GM19239 (cell line): ENCODE measurements around the gene PCNX3.
"Not testable (repeated sequence)": the region's sequence is repeated elsewhere in the genome, so short reads cannot be mapped to it uniquely, and the experiment has no call there.

ENCODE experiments used
- DNase-seq: peaks from one replicate; pipeline ENCODE4 v3.0.0; 2011; ENCODE audit warnings: low spot score; ENCODE audit not compliant: insufficient read length
- FAIRE-seq: peaks from 2 replicates; lab custom pipeline; 2011; peaks lifted over from hg19 to GRCh38; lab: Jason Lieb, UNC

The PCNX3 gene

GRCh38 chr11:65636108-65637031, 20.8 kb downstream of the PCNX3 start:
- FAIRE-seq (no peak), DNase-seq (no peak)

DNA sequence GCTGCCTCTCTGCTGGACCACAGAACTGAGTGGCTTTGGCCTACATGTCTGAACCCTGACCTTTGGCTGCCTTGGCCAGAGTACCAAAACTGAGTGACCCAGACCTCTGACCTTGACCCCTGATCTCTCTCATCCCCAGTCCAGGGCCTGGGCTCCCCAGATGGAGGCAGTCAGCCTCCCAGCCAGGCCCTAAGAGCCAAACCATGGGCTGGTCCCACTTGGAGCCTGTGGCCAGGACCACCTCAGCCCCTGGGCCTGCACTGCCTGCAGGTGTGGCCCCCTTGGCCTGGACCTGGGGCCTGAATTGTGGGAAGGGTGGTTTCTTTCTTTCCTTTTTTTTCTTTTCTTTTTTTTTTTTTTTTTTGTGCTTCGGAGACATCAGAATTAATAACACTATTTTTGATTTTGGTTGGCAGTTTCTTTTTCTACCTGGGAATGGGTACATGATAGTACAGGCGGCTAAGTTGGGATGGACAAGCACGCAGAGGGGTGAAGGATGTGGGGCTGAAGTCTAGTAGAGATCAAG, 21.5 kb downstream of the PCNX3 start:
- DNase-seq (no peak), FAIRE-seq (peak; percentile 33)

GRCh38 chr11:65637794-65638419, 22.3 kb downstream of the PCNX3 start, which contains the start of gene SIPA1:
Gene SIPA1, plus strand, starts transcription at chr11:65638101. Its CDS starts 2,821 bp downstream, at chr11:65640922.
- DNase-seq = peak; percentile 87
- peak; percentile 79 for FAIRE-seq

DNA sequence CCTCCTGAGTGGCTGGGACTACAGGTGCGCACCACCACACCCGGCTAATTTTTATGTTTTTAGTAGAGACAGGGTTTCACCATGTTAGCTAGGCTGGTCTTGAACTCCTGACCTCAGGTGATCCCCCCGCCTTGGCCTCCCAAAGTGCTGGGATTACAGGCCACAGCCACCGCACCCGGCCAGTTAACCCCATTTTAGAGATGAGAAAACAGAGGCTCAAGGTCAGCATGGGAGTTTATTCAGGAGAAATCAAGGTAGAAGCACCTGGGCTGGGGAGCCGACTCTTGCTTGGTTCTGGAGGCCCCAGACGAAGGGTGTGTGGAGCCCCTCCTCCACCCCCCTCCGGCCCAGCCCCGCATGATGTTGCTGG, 23.6 kb downstream of the PCNX3 start:
- FAIRE-seq, DNase-seq: not testable (repeated sequence)

DNA sequence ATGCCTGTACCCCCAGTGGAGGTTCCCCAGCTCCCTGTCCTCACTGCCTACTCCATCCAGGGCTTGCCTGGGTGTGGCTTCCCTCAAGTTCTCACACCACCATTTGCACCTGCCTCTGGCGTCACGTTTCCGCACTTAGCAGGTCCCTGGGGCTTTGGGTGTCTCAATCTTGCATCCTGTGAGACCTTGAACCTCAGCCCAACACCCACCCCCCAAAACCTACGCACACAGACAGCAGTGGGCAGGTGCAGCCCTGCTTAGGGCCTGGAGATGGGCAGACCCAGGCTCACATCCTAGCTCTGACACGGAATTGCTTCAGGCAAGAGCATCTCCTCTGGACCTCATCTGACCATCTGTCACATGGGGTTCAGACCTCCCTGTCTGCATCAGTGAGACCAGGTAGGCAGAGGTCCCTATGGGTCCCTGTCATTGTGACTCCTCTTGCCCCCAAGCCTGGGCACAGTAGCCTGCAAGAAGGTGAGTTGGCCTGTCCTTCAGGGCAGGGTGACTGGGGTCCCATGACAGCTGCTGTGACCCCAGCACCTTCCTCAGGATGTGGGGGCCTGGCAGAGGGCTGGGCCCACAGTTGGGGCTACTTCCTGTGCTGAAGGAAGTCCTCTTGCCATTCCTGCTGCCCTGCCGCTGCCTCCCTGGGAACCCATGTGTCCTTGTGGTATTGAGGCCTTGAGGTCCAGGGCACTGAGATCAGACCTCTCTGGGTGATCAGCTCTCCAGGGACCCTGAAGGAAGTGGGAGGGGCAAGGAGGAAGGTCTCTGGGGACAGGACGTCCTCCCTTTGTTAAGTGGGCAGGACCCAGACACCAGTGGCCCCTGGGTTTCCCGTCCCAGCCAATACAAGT, 24.3 kb downstream of the PCNX3 start:
- FAIRE-seq (peak; percentile 95), DNase-seq (peak; percentile 85)

GRCh38 chr11:65640483-65641296, 25.1 kb downstream of the PCNX3 start:
- FAIRE-seq (no peak), DNase-seq (no peak)

- no peak for FAIRE-seq
- no peak for DNase-seq
Measured at GRCh38 chr11:65641297-65642013, 25.9 kb downstream of the PCNX3 start.

GRCh38 chr11:65642014-65642671, 26.6 kb downstream of the PCNX3 start:
- no peak for DNase-seq
- no peak for FAIRE-seq

- DNase-seq (no peak), FAIRE-seq (no peak)
Measured at GRCh38 chr11:65643971-65644370, 28.4 kb downstream of the PCNX3 start.

DNA sequence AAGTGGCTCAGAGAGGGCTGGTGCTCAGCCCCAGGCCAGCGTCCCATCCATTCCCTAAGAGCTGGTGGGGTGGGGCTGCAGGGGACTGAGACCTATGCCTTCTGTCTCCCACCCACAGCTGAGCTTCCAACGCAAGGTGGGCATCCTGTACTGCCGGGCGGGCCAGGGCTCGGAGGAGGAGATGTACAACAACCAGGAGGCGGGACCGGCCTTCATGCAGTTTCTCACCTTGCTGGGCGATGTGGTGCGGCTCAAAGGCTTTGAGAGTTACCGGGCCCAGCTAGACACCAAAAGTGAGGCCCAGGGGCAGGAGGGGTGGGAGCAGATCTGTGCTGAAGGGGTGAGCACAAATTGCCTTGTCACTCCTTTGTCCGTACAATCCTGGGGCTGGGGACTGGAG, 29.3 kb downstream of the PCNX3 start:
- no peak for FAIRE-seq

DNA sequence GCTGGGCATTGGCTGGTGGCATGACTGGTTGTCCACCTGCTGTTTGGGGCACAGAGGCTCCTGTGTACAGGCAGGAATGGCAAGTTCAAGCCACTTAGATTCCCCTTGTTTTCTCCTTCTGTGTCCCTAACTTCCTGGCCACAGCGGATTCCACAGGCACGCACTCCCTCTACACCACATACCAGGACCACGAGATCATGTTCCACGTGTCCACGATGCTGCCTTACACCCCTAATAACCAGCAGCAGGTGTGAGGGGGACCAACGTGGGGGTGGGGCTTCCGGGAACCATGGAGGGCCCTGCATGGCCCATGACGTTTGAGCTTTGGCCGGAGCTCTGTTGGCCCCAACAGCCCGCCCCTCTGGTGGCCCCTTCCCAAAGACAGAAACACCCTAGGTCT, 30.1 kb downstream of the PCNX3 start:
- FAIRE-seq (no peak), DNase-seq (no peak)

More for the DNA sequence above, 29.3 kb downstream of the PCNX3 start:
- no peak for DNase-seq

DNA sequence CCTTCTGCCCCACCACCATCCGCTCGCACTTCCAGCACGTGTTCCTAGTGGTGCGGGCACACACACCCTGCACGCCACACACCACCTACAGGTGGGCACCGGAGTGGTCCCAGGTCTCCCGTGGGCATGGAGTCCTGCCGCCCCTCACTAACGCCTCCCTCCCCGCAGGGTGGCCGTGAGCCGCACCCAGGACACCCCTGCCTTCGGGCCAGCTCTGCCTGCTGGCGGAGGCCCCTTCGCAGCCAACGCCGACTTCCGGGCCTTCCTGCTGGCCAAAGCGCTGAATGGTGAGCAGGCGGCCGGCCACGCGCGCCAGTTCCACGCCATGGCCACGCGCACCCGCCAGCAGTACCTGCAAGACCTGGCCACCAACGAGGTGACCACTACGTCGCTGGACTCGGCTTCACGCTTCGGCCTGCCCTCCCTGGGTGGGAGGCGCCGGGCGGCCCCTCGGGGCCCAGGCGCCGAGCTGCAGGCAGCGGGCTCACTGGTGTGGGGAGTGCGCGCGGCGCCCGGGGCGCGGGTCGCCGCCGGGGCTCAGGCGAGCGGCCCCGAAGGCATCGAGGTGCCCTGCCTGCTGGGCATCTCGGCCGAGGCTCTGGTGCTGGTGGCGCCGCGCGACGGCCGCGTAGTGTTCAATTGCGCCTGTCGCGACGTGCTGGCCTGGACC, 30.8 kb downstream of the PCNX3 start:
- FAIRE-seq (no peak), DNase-seq (no peak)

- FAIRE-seq = no peak
- DNase-seq = no peak
Measured at GRCh38 chr11:65646958-65647701, 31.6 kb downstream of the PCNX3 start.

GRCh38 chr11:65648997-65649493, 33.5 kb downstream of the PCNX3 start:
- DNase-seq = no peak
- FAIRE-seq = no peak

GRCh38 chr11:65649656-65650546, 34.3 kb downstream of the PCNX3 start:
- no peak for DNase-seq
- FAIRE-seq = no peak
